ENCODE results near the gene KREMEN2.
A peak's percentile ranks its signal among the peaks of the same experiment; 100 is the strongest.

KREMEN2 gene

GRCh38 chr16:3004781-3005284, 40.8 kb downstream of the KREMEN2 start:
- DNase-seq (ENCODE audit: low spot score) = no peak

GRCh38 chr16:3007059-3007956, 43.2 kb downstream of the KREMEN2 start:
- DNase-seq (ENCODE audit: low spot score) = no peak

- DNase-seq (ENCODE audit: low spot score) = peak; percentile 18
These were observed 44.0 kb downstream of the KREMEN2 start for GRCh38 chr16:3007957-3008689.

- DNase-seq (ENCODE audit: low spot score) = no peak
These were observed 44.6 kb downstream of the KREMEN2 start for GRCh38 chr16:3008690-3009037.

- no peak for DNase-seq (ENCODE audit: low spot score)
These were observed 45.7 kb downstream of the KREMEN2 start for GRCh38 chr16:3009568-3010390.

GRCh38 chr16:3010510-3010909, 46.4 kb downstream of the KREMEN2 start:
- no peak for DNase-seq (ENCODE audit: low spot score)

- no peak for DNase-seq (ENCODE audit: low spot score)
These were observed 48.2 kb downstream of the KREMEN2 start for GRCh38 chr16:3012246-3012645.

- no peak for DNase-seq (ENCODE audit: low spot score)
These were observed 48.8 kb downstream of the KREMEN2 start, which contains the start of gene CLDN9 for GRCh38 chr16:3012828-3013420. Gene CLDN9, plus strand, starts transcription at chr16:3012923. Its CDS starts 440 bp downstream, at chr16:3013363.

- DNase-seq (ENCODE audit: low spot score) = no peak
These were observed 49.4 kb downstream of the KREMEN2 start for GRCh38 chr16:3013491-3013951.

- DNase-seq (ENCODE audit: low spot score) = no peak
These were observed 50.1 kb downstream of the KREMEN2 start for GRCh38 chr16:3013998-3014690.

- no peak for DNase-seq (ENCODE audit: low spot score)
These were observed 50.9 kb downstream of the KREMEN2 start for GRCh38 chr16:3014971-3015370.

- DNase-seq (ENCODE audit: low spot score) = no peak
These were observed 51.9 kb downstream of the KREMEN2 start for GRCh38 chr16:3015865-3016521.

- no peak for DNase-seq (ENCODE audit: low spot score)
These were observed 53.3 kb downstream of the KREMEN2 start for GRCh38 chr16:3017344-3017743.
